GM19324 (cell line): ENCODE data around the gene ELAC2.

Source experiments
- ATAC-seq: cut with Tn5 transposase; IDR thresholded peaks from one replicate; pipeline ENCODE4 v1.9.1; 2021; ENCODE audit warnings: mild to moderate bottlenecking, moderate library complexity; ENCODE audit not compliant: unreplicated experiment, low FRiP score

ELAC2 gene

GRCh38 chr17:13024526-13025257, 6.9 kb upstream of the ELAC2 start:
- peak; percentile 78 for ATAC-seq

GRCh38 chr17:13024016-13024415, 6.2 kb upstream of the ELAC2 start:
- no peak for ATAC-seq

- peak; percentile 12 for ATAC-seq
These were observed 759 bp downstream of the ELAC2 start for GRCh38 chr17:13016881-13017654.

- ATAC-seq, result no peak
These were observed 3.0 kb downstream of the ELAC2 start for GRCh38 chr17:13014801-13015200.

- no peak for ATAC-seq
These were observed 6.9 kb downstream of the ELAC2 start for GRCh38 chr17:13010959-13011358.

GRCh38 chr17:13008461-13008860, 9.4 kb downstream of the ELAC2 start:
- no peak for ATAC-seq

- no peak for ATAC-seq
These were observed 12.3 kb downstream of the ELAC2 start for GRCh38 chr17:13005530-13005929.

- ATAC-seq, result no peak
These were observed 13.5 kb downstream of the ELAC2 start for GRCh38 chr17:13004336-13004735.

GRCh38 chr17:13003927-13004326, 13.9 kb downstream of the ELAC2 start:
- no peak for ATAC-seq

- no peak for ATAC-seq
These were observed 14.4 kb downstream of the ELAC2 start for GRCh38 chr17:13003454-13003851.

GRCh38 chr17:13002761-13003453, 14.9 kb downstream of the ELAC2 start:
- no peak for ATAC-seq

GRCh38 chr17:13001991-13002615, 15.7 kb downstream of the ELAC2 start:
- no peak for ATAC-seq

GRCh38 chr17:13000561-13000960, 17.3 kb downstream of the ELAC2 start:
- ATAC-seq, result no peak

GRCh38 chr17:12998874-12999273, 19.0 kb downstream of the ELAC2 start:
- no peak for ATAC-seq

- no peak for ATAC-seq
These were observed 19.4 kb downstream of the ELAC2 start for GRCh38 chr17:12998461-12998860.

GRCh38 chr17:12996941-12997340, 20.9 kb downstream of the ELAC2 start:
- ATAC-seq, result no peak

GRCh38 chr17:12996357-12996756, 21.5 kb downstream of the ELAC2 start:
- no peak for ATAC-seq

- no peak for ATAC-seq
These were observed 21.9 kb downstream of the ELAC2 start for GRCh38 chr17:12995896-12996295.

- ATAC-seq, result no peak
These were observed 22.5 kb downstream of the ELAC2 start for GRCh38 chr17:12995106-12995895.
